IPS-NIHi7 (cell line): ENCODE measurements around the gene CALM3.

Experiments used
- DNase-seq: peaks from one replicate; pipeline ENCODE4 v3.0.0; 2012; ENCODE audit warnings: mixed read lengths; ENCODE audit errors: extremely low spot score

The CALM3 gene

DNA sequence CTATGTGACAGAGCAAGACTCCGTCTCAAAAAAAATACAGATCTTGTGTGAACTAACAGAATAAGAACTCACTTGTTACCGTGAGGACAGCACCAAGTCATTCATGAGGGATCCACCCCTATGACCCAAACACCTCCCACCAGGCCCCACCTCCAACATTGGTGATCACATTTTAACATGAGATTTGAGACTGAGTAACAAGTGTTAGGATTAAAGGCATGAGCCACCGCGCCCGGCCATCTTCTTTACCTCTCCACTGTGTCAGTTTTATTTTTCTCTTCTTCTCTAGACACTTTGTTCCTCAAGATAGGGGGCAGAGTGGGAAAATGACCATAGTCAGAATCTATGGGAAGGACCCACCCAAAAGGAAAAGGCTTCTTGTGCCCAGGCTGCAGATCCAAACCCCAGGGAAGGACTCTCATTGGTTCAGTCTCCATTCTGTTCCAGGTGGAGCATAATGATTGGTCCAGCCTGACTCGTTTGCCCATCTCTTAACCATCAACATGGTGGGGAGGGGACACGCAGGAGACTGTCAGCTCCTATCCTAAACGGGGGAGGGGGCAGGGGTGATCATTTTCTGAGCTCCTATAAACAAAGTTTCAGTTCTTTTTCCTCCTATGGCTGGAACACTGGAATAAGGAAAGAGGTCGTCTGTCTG, 1.3 kb upstream of the CALM3 start:
- no peak for DNase-seq

DNA sequence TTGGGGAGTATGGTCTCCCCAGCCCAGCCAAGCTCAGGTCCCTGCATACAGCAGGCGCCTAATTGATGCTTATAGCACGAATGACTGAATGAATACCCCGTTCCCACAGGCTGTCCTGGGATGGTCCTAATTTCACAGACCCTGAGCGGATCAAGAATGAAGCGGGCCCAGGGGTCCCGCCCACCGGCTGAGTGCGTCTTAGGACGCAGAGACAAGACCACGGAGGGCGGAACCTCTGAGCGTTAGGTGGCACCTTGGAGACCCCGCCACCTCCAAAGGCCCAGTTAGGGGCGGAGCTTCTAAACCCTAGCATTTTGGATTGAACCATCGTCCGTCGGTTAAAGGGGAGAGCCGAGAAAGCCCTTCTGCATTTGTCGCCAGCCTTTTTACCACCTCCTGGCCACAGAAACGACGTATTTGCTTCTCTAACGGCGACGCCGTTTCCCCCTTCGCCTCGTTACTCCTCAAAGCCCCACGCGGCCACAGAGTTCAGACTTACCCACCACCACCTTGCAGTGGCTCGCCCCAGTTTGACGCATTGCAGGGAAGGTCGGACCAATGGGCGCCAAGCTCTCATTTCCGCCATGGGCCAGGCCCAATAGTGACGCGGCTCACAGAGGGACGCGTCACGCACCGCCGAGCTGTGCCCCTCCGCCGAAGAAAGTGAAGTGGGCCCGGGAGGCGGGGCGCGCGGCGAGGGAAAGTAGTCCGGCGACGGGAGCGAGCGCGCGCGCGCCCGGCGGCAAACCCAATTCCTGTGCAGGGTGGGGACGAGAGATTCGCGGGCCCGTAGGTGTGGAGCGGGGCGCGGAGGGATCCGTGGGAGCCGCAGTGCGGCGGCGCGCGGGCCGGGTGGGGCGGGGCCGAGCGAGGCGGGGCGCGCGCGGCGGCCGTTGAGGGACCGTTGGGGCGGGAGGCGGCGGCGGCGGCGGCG, 479 bp upstream of the CALM3 start:
- peak; percentile 96 for DNase-seq

DNA sequence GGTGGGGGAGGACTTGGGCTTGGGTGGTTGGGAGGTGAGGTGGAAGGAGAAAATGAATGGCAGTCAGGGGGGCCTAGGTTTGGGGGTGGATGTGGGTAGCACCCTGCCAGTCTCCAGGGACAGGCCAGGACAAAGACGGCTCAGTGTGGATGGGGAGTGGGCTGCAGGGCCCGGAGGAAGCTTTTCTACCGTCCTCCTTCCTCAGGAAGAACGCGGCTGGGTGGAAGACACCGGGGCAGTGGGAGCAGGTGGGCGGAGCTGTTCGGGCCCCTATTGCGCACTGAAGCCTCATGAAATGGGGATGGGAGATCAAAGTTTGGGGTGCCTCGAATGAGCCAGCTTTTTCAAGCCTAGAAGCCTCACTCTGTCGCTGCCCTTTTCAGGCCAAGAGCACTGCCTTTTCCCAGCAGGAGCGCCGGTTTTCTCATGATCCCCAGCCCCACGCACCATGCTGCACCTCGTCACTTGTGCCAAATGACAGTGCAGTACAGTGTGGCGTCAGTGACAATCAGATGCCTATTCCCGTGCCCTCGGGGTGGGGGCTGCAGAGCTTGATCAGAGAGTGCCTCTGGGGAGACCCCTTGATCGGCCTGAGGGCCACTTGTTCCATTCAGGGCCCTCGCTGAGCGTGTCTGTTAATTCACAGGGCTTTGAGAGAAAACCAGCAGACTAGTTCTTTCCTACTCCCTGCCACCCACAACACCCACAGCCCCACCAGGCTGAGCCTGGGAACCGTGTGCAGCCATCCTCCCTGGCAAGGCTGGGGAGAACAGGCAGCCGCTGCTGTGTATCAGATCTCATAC, 1.5 kb downstream of the CALM3 start:
- DNase-seq, result no peak

DNA sequence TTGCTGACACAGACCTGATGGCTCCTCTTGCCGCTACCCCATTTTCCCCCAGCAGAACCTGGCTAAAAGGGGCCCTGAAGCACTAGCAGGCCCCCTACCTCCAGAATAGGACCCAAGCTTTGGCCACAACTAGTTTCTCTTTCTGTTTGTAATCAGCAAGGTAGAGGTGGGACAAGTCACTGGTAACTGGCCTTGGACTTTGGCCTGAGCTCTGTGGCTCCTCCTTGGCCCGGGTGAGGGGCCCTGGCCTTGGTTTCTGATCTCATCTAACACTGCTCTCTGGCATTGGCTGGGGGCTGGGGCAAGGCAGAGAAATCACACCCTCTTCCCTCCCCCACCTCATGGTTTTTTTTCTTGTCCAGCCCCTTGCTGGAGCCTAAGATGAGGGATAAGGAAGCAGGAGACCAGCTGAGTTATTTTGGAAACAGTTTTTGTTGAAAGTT, 2.1 kb downstream of the CALM3 start:
- no peak for DNase-seq

- DNase-seq, result no peak
Observed at GRCh38 chr19:46603752-46604231, 2.7 kb downstream of the CALM3 start.

- DNase-seq, result no peak
Observed at GRCh38 chr19:46604781-46605355, 3.7 kb downstream of the CALM3 start.

GRCh38 chr19:46605356-46605821, 4.3 kb downstream of the CALM3 start:
- DNase-seq, result no peak

GRCh38 chr19:46606019-46606418, 4.9 kb downstream of the CALM3 start:
- DNase-seq, result peak; percentile 1

DNA sequence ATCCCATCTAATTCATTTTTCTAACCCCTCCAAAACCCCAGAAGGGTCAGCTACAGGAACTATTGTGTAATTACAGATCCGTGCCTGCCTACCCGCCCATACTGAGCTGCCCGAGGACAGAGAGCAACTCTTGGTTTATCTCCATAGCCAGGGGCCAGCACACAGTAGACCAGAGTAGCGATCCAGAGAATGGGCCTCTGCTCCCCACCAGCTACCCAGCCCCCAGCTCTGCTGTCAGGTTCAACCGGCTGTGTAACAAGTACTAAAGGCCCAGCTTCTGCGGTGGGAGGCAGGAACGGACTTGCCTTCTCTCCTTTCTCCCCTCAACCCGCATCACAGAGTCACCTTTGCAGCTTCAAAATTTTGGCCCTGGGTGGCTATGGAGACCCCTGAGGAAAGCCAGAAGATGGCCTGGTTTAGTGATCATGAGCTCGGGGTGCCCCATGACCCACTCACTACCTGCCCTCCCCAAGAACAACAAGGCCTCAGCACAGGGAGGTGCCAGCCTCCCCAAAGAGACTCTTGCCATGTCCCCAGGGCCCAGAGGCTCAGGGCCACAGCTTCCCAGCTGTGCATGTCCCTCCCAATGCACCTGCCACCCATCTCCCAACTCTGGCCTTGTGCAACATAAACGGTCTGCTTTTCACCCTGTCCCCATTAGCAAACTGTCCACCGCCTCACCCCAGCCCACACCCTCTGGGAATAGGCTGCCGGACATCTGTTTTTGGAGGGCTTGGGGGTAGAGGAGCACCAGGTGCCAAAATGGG, 5.7 kb downstream of the CALM3 start:
- DNase-seq, result peak; percentile 2

DNA sequence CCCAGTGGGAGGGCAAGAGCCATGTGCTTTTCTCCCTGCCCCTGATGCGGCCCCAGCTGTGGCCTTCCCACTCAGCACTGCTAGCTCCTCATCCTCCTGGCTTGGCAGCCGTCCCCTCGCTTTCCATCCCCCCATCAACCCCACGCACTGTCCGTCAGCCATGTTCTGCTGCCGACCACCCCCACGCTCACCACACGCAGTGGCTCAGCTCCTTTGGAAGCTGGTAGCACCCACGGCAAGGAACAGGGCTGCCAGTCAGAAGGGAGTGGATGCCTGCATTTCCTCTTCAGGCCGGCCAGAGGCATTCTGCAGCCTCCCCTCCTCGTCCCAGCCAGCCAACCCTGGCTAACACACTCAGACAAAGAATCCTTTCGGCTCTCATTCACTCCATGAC, 6.3 kb downstream of the CALM3 start:
- no peak for DNase-seq

GRCh38 chr19:46608178-46608577, 7.0 kb downstream of the CALM3 start:
- no peak for DNase-seq

- no peak for DNase-seq
Observed at GRCh38 chr19:46608581-46609345, 7.6 kb downstream of the CALM3 start.

DNA sequence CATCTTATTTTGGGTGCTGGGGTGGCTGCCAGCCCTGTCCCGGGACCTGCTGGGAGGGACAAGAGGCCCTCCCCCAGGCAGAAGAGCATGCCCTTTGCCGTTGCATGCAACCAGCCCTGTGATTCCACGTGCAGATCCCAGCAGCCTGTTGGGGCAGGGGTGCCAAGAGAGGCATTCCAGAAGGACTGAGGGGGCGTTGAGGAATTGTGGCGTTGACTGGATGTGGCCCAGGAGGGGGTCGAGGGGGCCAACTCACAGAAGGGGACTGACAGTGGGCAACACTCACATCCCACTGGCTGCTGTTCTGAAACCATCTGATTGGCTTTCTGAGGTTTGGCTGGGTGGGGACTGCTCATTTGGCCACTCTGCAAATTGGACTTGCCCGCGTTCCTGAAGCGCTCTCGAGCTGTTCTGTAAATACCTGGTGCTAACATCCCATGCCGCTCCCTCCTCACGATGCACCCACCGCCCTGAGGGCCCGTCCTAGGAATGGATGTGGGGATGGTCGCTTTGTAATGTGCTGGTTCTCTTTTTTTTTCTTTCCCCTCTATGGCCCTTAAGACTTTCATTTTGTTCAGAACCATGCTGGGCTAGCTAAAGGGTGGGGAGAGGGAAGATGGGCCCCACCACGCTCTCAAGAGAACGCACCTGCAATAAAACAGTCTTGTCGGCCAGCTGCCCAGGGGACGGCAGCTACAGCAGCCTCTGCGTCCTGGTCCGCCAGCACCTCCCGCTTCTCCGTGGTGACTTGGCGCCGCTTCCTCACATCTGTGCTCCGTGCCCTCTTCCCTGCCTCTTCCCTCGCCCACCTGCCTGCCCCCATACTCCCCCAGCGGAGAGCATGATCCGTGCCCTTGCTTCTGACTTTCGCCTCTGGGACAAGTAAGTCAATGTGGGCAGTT, 8.6 kb downstream of the CALM3 start:
- DNase-seq, result no peak

DNA sequence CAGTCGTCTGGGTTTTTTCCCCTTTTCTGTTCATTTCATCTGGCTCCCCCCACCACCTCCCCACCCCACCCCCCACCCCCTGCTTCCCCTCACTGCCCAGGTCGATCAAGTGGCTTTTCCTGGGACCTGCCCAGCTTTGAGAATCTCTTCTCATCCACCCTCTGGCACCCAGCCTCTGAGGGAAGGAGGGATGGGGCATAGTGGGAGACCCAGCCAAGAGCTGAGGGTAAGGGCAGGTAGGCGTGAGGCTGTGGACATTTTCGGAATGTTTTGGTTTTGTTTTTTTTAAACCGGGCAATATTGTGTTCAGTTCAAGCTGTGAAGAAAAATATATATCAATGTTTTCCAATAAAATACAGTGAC, 9.3 kb downstream of the CALM3 start:
- DNase-seq, result no peak

DNA sequence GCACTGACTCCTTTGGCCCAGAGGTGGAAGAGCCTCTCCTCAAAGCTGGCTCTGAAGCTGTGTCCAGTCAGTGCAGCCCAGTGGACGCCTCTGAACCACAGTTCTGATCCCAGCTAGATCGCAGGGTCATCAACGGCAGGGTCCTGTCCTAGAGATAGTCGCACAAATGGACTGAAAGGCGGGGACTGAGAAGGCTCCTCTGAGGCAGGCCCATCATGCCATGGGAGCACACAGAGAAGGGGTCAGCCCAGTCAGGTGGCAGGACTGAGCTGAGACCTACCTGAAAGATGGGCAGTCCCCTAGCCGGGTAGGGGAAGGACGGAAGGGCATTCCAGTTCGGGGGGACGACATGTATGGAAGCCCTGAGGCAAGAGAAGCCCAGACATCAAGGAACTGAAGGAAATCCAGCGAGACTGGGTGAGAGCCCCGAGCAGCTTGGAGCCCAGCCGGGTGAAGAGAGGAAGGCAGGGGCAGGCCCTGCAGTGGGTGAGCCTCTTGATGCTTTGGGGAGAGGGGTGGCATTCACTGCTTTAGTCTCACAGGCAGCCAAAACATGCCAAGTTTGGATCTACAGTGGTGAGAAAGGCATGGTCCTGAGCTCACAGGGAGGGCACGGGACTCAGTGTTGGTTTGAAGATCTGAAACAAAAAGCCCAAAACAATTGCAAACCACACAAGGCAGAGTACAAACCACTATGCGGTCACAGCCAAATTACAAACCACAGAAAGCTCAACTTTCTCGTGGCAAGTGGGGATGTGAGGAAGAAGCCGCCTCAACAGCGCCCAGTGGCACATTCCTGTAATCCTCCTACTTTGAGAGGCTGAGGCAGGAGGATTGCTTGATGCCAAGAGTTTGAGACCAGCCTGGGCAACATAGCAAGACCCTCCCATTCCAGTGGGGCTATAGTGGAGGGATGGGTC, 10.0 kb downstream of the CALM3 start:
- no peak for DNase-seq

GRCh38 chr19:46611776-46612175, 10.6 kb downstream of the CALM3 start:
- no peak for DNase-seq

DNA sequence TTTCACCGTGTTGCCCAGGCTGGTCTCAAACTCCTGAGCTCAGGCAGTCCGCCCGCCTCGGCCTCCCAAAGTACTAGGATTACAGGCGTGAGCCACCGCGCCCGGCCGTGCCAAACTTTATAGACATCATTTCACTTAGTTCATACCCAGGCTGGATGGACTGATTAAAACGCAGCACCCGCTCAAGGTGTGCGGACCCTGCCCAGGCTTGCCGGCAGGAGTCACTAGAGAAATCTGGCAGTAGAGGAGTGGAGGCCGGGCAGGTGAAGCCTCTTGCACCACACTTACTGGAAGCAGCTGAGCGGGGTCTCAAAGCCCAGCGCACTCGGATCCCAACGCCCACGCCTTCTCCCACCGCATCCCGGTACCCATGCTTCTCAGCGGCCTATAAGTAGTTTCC, 12.4 kb downstream of the CALM3 start:
- no peak for DNase-seq

DNA sequence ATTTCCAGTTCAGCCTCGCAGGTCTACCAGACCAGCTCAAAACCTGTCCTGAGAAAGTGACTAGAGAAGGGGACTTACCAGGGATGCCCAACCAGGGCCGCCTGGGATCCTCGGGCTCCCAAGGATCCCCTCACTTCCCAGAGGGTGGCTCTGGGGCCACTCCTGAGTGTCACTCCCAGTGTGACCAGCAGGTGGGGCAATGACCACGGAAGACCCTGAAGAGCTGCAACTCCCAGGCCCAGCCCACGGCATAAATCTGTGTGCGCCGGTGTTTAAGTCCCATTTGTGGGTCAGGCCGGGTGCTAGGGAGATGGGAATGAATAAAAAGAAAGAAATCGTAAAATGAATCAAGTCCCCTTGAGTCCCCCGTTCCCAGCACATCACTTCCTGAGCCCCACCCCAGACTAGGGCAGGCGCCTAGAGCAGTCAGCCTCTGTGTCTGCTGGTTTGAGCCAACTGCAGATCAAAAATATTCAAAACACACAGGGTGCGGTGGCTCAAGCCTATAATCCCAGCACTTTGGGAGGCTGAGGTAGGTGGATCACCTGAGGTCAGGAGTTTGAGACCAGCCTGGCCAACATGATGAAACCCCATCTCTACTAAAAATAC, 13.1 kb downstream of the CALM3 start:
- DNase-seq, result peak; percentile 90
